GM18870 (cell line): ENCODE results near the gene KIF3B.

Source experiments
- ATAC-seq: cut with Tn5 transposase; IDR thresholded peaks from one replicate; pipeline ENCODE4 v1.9.1; 2021; ENCODE audit warnings: moderate library complexity; ENCODE audit not compliant: unreplicated experiment

Gene KIF3B

GRCh38 chr20:32277361-32278198 lies at the start of gene KIF3B:
KIF3B (plus strand) TSS chr20:32277651; CDS start chr20:32309778, 32,127 bp downstream.
- no peak for ATAC-seq

- ATAC-seq: no peak
Observed at GRCh38 chr20:32227744-32228688, 49.4 kb upstream of the KIF3B start.

- ATAC-seq: no peak
Observed at GRCh38 chr20:32229251-32229747, 48.2 kb upstream of the KIF3B start.

- no peak for ATAC-seq
Observed at GRCh38 chr20:32230707-32231106, 46.7 kb upstream of the KIF3B start.

GRCh38 chr20:32231245-32231644 lies 46.2 kb upstream of the KIF3B start:
- ATAC-seq: no peak

- ATAC-seq: no peak
Observed at GRCh38 chr20:32231847-32232246, 45.6 kb upstream of the KIF3B start.

- no peak for ATAC-seq
Observed at GRCh38 chr20:32232326-32232886, 45.0 kb upstream of the KIF3B start.

- ATAC-seq: no peak
Observed at GRCh38 chr20:32233286-32233685, 44.2 kb upstream of the KIF3B start.

- ATAC-seq: no peak
Observed at GRCh38 chr20:32234135-32234808, 43.2 kb upstream of the KIF3B start.

- no peak for ATAC-seq
Observed at GRCh38 chr20:32235331-32236047, 42.0 kb upstream of the KIF3B start.

- ATAC-seq: no peak
Observed at GRCh38 chr20:32236048-32236533, 41.4 kb upstream of the KIF3B start.

GRCh38 chr20:32236819-32237218 lies 40.6 kb upstream of the KIF3B start:
- no peak for ATAC-seq

- ATAC-seq: no peak
Observed at GRCh38 chr20:32237419-32237818, 40.0 kb upstream of the KIF3B start.

- no peak for ATAC-seq
Observed at GRCh38 chr20:32238483-32239425, 38.7 kb upstream of the KIF3B start.

- ATAC-seq: no peak
Observed at GRCh38 chr20:32240205-32240604, 37.2 kb upstream of the KIF3B start.

GRCh38 chr20:32241807-32242206 lies 35.6 kb upstream of the KIF3B start:
- ATAC-seq: no peak

GRCh38 chr20:32244150-32244823 lies 33.2 kb upstream of the KIF3B start:
- ATAC-seq: no peak

- no peak for ATAC-seq
Observed at GRCh38 chr20:32244959-32245358, 32.5 kb upstream of the KIF3B start.
